HepG2 (cell line): ENCODE data around the gene RAC3. TPM values are rescaled to one million over a fixed set of nuclear protein-coding genes. Genes with fewer than 3 reads are reported as not detected.

Experiments used
- AKAP8 ChIP-seq: sonication (generic); formaldehyde crosslinking; IDR thresholded peaks from 2 replicates; pipeline ENCODE4 v1.5.1; 2020; ENCODE audit warnings: mild to moderate bottlenecking, missing genetic modification reagents
- E2F2 ChIP-seq: sonication (generic); formaldehyde crosslinking; IDR thresholded peaks from 2 replicates; pipeline ENCODE4 v1.4.0; 2020; ENCODE audit warnings: missing genetic modification reagents, borderline replicate concordance
- FOXK2 ChIP-seq: fragments of 450-650 bp; IDR thresholded peaks from 2 replicates; pipeline ENCODE4 v1.6.1; 2016
- HNRNPL ChIP-seq: fragments of 200-400 bp; formaldehyde crosslinking; IDR thresholded peaks from 2 replicates; pipeline ENCODE4 v1.6.1; 2017; ENCODE audit warnings: mild to moderate bottlenecking, low read depth, low read length
- HNRNPLL ChIP-seq: fragments of 200-400 bp; formaldehyde crosslinking; IDR thresholded peaks from 2 replicates; pipeline ENCODE4 v1.6.1; 2017; ENCODE audit warnings: mild to moderate bottlenecking, low read depth, low read length; ENCODE audit not compliant: poor library complexity, severe bottlenecking
- KAT8 ChIP-seq: IDR thresholded peaks from 2 replicates; pipeline ENCODE4 v1.6.1; 2016; ENCODE audit warnings: missing genetic modification reagents, missing compliant biosample characterization
- KDM5A ChIP-seq: fragments of 200-600 bp; sonication (generic); IDR thresholded peaks from 2 replicates; pipeline ENCODE4 v1.7.0; 2018; ENCODE audit warnings: antibody characterized with exemption, mild to moderate bottlenecking, low read length, borderline replicate concordance
- NR0B2 ChIP-seq: sonication (generic); formaldehyde crosslinking; IDR thresholded peaks from 2 replicates; pipeline ENCODE4 v1.4.0; 2020; ENCODE audit warnings: mild to moderate bottlenecking, missing genetic modification reagents
- PATZ1 ChIP-seq: sonication (generic); formaldehyde crosslinking; IDR thresholded peaks from 2 replicates; pipeline ENCODE4 v1.4.0; 2020; ENCODE audit warnings: missing genetic modification reagents
- RBM39 ChIP-seq: fragments of 200-400 bp; formaldehyde crosslinking; IDR thresholded peaks from one replicate; pipeline ENCODE4 v1.6.1; 2018; ENCODE audit warnings: antibody characterized with exemption, mild to moderate bottlenecking, low read depth, low read length; ENCODE audit not compliant: poor library complexity, severe bottlenecking
- TOE1 ChIP-seq: sonication (generic); formaldehyde crosslinking; IDR thresholded peaks from 2 replicates; pipeline ENCODE4 v1.4.0; 2020; ENCODE audit warnings: mild to moderate bottlenecking, missing genetic modification reagents
- YEATS2 ChIP-seq: sonication (generic); formaldehyde crosslinking; IDR thresholded peaks from 2 replicates; pipeline ENCODE4 v1.4.0; 2020; ENCODE audit warnings: missing genetic modification reagents, borderline replicate concordance
- ZBTB46 ChIP-seq: sonication (generic); formaldehyde crosslinking; IDR thresholded peaks from 2 replicates; pipeline ENCODE4 v1.4.0; 2020; ENCODE audit warnings: mild to moderate bottlenecking, missing genetic modification reagents, borderline replicate concordance
- ZFP41 ChIP-seq: sonication (generic); formaldehyde crosslinking; IDR thresholded peaks from 2 replicates; pipeline ENCODE4 v1.4.0; 2020; ENCODE audit warnings: mild to moderate bottlenecking, missing genetic modification reagents, borderline replicate concordance
- ZFY ChIP-seq: sonication (generic); formaldehyde crosslinking; IDR thresholded peaks from 2 replicates; pipeline ENCODE4 v1.4.0; 2020; ENCODE audit warnings: missing genetic modification reagents
- ZKSCAN5 ChIP-seq: sonication (generic); formaldehyde crosslinking; IDR thresholded peaks from 2 replicates; pipeline ENCODE4 v1.5.1; 2020; ENCODE audit warnings: mild to moderate bottlenecking, missing genetic modification reagents
- ZNF205 ChIP-seq: IDR thresholded peaks from 2 replicates; pipeline ENCODE4 v1.6.1; 2018; ENCODE audit warnings: missing biosample characterization, missing genetic modification reagents
- ZNF225 ChIP-seq: sonication (generic); formaldehyde crosslinking; IDR thresholded peaks from 2 replicates; pipeline ENCODE4 v1.4.0; 2020; ENCODE audit warnings: mild to moderate bottlenecking, missing genetic modification reagents
- ZNF33B ChIP-seq: sonication (generic); formaldehyde crosslinking; IDR thresholded peaks from 2 replicates; pipeline ENCODE4 v1.5.1; 2020; ENCODE audit warnings: mild to moderate bottlenecking, missing genetic modification reagents
- ZNF503 ChIP-seq: sonication (generic); formaldehyde crosslinking; IDR thresholded peaks from 2 replicates; pipeline ENCODE4 v1.4.0; 2020; ENCODE audit warnings: missing genetic modification reagents
- ZNF772 ChIP-seq: sonication (generic); formaldehyde crosslinking; IDR thresholded peaks from 2 replicates; pipeline ENCODE4 v1.5.0; 2020; ENCODE audit warnings: mild to moderate bottlenecking, missing genetic modification reagents
- polyA plus RNA-seq, 8 experiments: library from polyadenylated mRNA; depleted of rRNA in 3 of 8; stranded (reverse) in 7 of 8; unstranded in 1 of 8; fragments of >200 nt; fragmentation: Illumina TruSeq in 4 of 8; extraction: Trizol in 4 of 8; gene quantifications; 2 replicates each; pipeline versions ENCODE4 v1.2.1 to v1.2.3, GENCODE V29; 2011 to 2016; ENCODE audit warnings: low read depth in 4 of 8, missing spikeins in 1 of 8, mixed read lengths in 1 of 8; ENCODE audit not compliant: insufficient read depth in 1 of 8
- total RNA-seq, 5 experiments: library from RNA; depleted of rRNA; stranded (reverse); fragments of >200 nt; fragmentation: Illumina TruSeq; extraction: Trizol; gene quantifications; 2 replicates each; pipeline ENCODE4 v1.2.3, GENCODE V29; 2016; ENCODE audit warnings: low read depth in 1 of 5

The RAC3 gene
- total and polyA plus RNA-seq, 2 of the 13 experiments (the other 11 are each of a cell fraction or from before 2014, with no cell fraction given): 10.5 to 21.3 TPM

- peak; percentile 54; the same call in 1 of the 2 replicates for TF ChIP-seq KAT8
- peak; percentile 59; the same call in 1 of the 2 replicates for TF ChIP-seq ZKSCAN5 (CRISPR knock-in tag)
- peak; percentile 9; the same call in 1 of the 2 replicates for TF ChIP-seq ZNF503 (CRISPR knock-in tag)
- peak; percentile 94 for TF ChIP-seq HNRNPL
- TF ChIP-seq HNRNPLL: peak; percentile 46
- peak; percentile 99 for TF ChIP-seq AKAP8 (CRISPR knock-in tag)
- 0 out of 2 replicates have a peak, but pooled peaks have one; percentile 89 for TF ChIP-seq E2F2 (CRISPR knock-in tag)
- TF ChIP-seq ZNF772 (CRISPR knock-in tag): peak; percentile 74; the same call in 1 of the 2 replicates
- 0 out of 2 replicates have a peak, but pooled peaks have one; percentile 14 for TF ChIP-seq NR0B2 (CRISPR knock-in tag)
- peak; percentile 38; the same call in 1 of the 2 replicates for TF ChIP-seq ZNF205
- peak; percentile 58; the same call in 1 of the 2 replicates for TF ChIP-seq KDM5A
- TF ChIP-seq ZNF225 (CRISPR knock-in tag): 0 out of 2 replicates have a peak, but pooled peaks have one; percentile 57
- peak; percentile 52; the same call in 1 of the 2 replicates for TF ChIP-seq ZNF33B
- no peak for TF ChIP-seq ZFP41 (CRISPR knock-in tag)
- no peak for TF ChIP-seq FOXK2
- peak; percentile 73; the same call in 1 of the 2 replicates for TF ChIP-seq ZBTB46 (CRISPR knock-in tag)
- TF ChIP-seq PATZ1 (CRISPR knock-in tag): peak; percentile 57
- 0 out of 2 replicates have a peak, but pooled peaks have one; percentile 41 for TF ChIP-seq TOE1 (CRISPR knock-in tag)
- TF ChIP-seq YEATS2 (CRISPR knock-in tag): peak; percentile 59; the same call in 1 of the 2 replicates
- no peak for TF ChIP-seq ZFY (CRISPR knock-in tag)
- peak; percentile 42 for TF ChIP-seq RBM39
These were observed 10.2 kb upstream of the RAC3 start (continued) for GRCh38 chr17:82021107-82021899.
